Testis (tissue), 3 donors: ENCODE results near the gene C2CD3. TPM values are rescaled to one million over a fixed set of nuclear protein-coding genes. Genes with fewer than 3 reads are reported as not detected.

ENCODE experiments used
- DNase-seq: peaks from one replicate; pipeline ENCODE4 v3.0.0-alpha.2; 2019
- H3K27ac ChIP-seq, 2 donors: fragments of 200-600 bp; sonication (generic); one replicate each; pipeline ENCODE4 v1.5.1; 2019
- H3K27me3 ChIP-seq: fragments of 200-600 bp; sonication (generic); one replicate; pipeline ENCODE4 v1.5.1; 2019
- H3K36me3 ChIP-seq: fragments of 200-600 bp; sonication (generic); one replicate; pipeline ENCODE4 v1.5.1; 2017; ENCODE audit warnings: low read depth; ENCODE audit errors: missing control alignments
- H3K4me1 ChIP-seq: fragments of 200-600 bp; sonication (generic); one replicate; pipeline ENCODE4 v1.5.1; 2019
- H3K4me3 ChIP-seq, 2 donors: fragments of 200-600 bp; sonication (generic); one replicate each; pipeline ENCODE4 v1.5.1; 2017 to 2019
- H3K9me3 ChIP-seq: fragments of 200-600 bp; sonication (generic); one replicate; pipeline ENCODE4 v1.5.1; 2017
- POLR2A ChIP-seq: fragments of 450-650 bp; IDR thresholded peaks from one replicate; pipeline ENCODE4 v1.6.1; 2017; ENCODE audit warnings: antibody characterized with exemption, mild to moderate bottlenecking, moderate library complexity
- WGBS, 2 donors: methylation state at CpG; one replicate each; pipeline ENCODE4 v1.1.5; 2018; 5-methylcytosine and 5-hydroxymethylcytosine counted together
- intact Hi-C: fragments of 100-400 bp; cut with DNase I; formaldehyde crosslinking; loops from one replicate; pipeline ENCODE4 v1.15.1; 2023; ENCODE audit warnings: low total_unique reads
- polyA plus RNA-seq: library from polyadenylated mRNA; stranded (reverse); fragments of 350-450 nt; fragmentation: Illumina TruSeq; extraction: RNeasy Lipid Tissue Mini Kit (QIAGEN cat#74804); gene quantifications from one replicate; pipeline ENCODE4 v1.2.3, GENCODE V29; 2014; ENCODE audit warnings: low read depth, low replicate concordance; ENCODE audit not compliant: insufficient read depth
- total RNA-seq, 2 donors: library from RNA; depleted of rRNA; stranded (reverse); fragments of >200 nt; gene quantifications; one replicate each; pipeline ENCODE4 v1.2.3, GENCODE V29; 2016
- TF ChIP-seq, protein P1 (sequence below), 3 experiments: fragments of 450-650 bp in 2 of 3; fragments of 200-600 bp in 1 of 3; sonication (generic) in 1 of 3; IDR thresholded peaks; one replicate each; pipeline ENCODE4 v1.5.1; 2016 to 2019; ENCODE audit warnings: antibody characterized with exemption in 3 of 3, mild to moderate bottlenecking in 2 of 3, moderate library complexity in 1 of 3

C2CD3 gene
- total and polyA plus RNA-seq, 3 donors from 2014 or later: 56.1 to 89.4 (median 59.0) TPM

GRCh38 chr11:73975479-73975757, 195.4 kb downstream of the C2CD3 start:
- H3K9me3 ChIP-seq: no peaks in the 10 kb centered on the region
- no peak for TF ChIP-seq POLR2A
- TF ChIP-seq, protein P1, sequence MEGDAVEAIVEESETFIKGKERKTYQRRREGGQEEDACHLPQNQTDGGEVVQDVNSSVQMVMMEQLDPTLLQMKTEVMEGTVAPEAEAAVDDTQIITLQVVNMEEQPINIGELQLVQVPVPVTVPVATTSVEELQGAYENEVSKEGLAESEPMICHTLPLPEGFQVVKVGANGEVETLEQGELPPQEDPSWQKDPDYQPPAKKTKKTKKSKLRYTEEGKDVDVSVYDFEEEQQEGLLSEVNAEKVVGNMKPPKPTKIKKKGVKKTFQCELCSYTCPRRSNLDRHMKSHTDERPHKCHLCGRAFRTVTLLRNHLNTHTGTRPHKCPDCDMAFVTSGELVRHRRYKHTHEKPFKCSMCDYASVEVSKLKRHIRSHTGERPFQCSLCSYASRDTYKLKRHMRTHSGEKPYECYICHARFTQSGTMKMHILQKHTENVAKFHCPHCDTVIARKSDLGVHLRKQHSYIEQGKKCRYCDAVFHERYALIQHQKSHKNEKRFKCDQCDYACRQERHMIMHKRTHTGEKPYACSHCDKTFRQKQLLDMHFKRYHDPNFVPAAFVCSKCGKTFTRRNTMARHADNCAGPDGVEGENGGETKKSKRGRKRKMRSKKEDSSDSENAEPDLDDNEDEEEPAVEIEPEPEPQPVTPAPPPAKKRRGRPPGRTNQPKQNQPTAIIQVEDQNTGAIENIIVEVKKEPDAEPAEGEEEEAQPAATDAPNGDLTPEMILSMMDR (IDR thresholded peaks at IDR 0.05): no peak
- H3K4me3 ChIP-seq: no peak overlapping the region
- H3K27me3 ChIP-seq: no peaks in the 10 kb centered on the region
- intact Hi-C loops: no loop called here
- no peaks in the 10 kb centered on the region for H3K4me1 ChIP-seq
- 83 to 91% methylated on average over 2 to 6 of the region's 6 CpGs for WGBS, 2 donors
- H3K27ac ChIP-seq: no peak overlapping the region
- no peak for DNase-seq
- no peaks in the 10 kb centered on the region for H3K36me3 ChIP-seq

DNA sequence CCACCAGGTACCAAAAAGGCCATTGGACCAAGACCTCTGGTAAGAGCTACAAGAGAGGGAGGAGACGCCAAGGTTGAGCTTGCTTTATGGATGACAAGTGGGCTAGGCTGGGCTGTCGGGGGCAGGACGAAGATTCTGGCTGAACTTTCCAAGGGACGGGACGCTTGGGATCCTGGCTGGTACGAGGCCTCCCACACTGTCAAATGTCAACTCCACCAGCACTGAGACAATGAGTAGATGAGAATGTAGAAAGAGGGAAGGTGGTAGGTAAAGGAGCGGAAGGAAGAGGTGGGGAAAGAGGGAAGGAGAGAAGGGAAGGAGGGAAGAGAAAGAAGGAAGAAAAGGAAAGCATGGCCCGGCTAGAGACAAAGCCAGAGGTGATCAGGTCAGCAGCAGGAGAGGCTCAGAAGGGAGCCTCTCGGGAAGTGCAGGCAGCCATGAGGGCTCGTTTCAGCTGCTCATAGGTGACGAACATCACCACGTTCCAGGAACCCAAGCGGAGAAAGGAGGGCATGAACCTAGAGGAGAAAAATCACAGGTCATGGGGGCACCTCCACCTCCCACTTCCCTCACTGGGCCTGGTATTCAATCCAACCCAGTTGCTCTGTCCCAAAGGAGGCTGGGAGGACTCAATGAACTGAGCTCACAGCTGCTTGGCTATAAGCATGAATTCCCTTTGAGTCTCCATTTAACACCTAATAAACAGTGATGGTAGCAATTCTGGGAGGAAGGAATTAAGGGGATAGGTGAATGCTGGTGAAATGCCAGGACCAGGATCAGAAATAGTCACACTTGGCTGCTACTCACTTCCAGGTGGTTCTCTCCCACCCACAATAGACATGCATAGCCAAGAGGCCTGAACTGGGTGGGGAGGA, 196.0 kb downstream of the C2CD3 start:
- H3K27ac ChIP-seq: no peak overlapping the region
- no peaks in the 10 kb centered on the region for H3K27me3 ChIP-seq
- no peaks in the 10 kb centered on the region for H3K4me1 ChIP-seq
- no peaks in the 10 kb centered on the region for H3K36me3 ChIP-seq
- intact Hi-C loops: no loop called here
- WGBS, 2 donors: 86 to 88% methylated on average over 13 of the region's 13 CpGs
- H3K4me3 ChIP-seq: no peak overlapping the region
- no peaks in the 10 kb centered on the region for H3K9me3 ChIP-seq
- no peak for DNase-seq
- TF ChIP-seq POLR2A: no peak
- TF ChIP-seq, protein P1 (IDR thresholded peaks at IDR 0.05): no peak

DNA sequence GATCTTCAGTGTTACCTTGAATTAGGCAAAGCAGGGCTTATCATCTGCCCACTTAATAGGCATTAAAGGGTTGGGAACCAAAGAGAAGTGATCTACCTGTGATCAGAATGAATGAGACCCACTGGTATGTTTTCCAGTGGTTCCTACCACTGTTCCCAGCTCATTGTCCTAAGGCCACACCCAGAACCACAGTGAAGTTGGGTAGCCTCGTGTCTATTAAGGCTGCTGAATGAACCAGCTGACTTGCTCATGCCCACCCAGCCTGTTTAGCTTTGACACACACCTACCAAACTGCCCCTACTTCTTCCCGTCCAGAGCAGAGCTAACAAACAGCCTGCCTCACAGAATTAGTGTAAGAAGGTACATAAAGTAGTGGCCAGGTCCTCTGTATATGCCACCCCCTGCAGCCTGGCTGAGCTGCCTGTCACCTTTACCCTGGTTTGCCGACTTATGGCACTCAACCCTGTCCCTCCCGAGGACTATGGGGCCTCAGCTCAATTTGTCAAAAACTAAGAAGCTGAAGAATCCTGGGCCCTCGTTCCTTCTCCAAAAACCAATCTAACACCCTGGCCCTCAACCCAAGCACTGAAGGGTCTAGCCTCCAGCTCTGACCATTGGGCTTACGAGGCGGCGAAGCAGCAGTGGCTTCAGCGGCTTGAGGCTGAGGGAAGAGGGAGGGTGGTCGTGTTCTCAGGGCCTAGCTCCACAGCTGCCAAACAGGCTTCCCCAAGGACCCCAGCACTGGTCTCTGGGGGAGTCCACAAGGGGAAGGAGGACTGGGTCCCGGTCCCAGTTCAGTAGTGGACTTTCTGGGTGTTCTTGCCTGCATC, 198.0 kb downstream of the C2CD3 start:
- Histone ChIP-seq H3K4me3 (no peak overlapping the region), H3K9me3 (no peaks in the 10 kb centered on the region), H3K36me3 (no peaks in the 10 kb centered on the region), H3K4me1 (no peaks in the 10 kb centered on the region), H3K27me3 (no peaks in the 10 kb centered on the region), H3K27ac (no peak overlapping the region)
- intact Hi-C loops: no loop called here
- no peak for DNase-seq
- no peak for TF ChIP-seq POLR2A
- TF ChIP-seq, protein P1 (IDR thresholded peaks at IDR 0.05): no peak
- WGBS, 2 donors: 88 to 93% methylated on average over 5 to 11 of the region's 11 CpGs

DNA sequence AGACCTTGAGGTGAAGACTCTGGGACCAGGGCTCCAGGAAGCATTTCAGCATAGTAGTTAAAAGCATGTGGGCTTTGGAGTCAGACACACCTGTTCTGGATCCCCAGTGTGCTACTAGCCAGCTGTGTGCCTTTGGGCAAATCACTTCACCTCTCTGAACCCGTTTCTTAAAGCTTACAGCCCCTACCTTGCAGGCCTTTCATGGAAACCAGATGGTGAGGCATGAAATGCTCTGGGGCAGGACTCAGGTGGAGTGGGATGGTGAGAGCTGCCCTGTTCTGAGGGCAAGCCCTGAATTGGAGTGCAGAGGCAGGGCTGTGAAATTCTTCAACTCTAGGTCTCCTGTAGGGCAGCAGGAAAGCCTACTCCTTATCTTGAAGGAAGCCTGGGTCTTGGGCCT, 198.6 kb downstream of the C2CD3 start:
- intact Hi-C loops: no loop called here
- Histone ChIP-seq H3K27ac (no peak overlapping the region), H3K9me3 (no peaks in the 10 kb centered on the region), H3K27me3 (no peaks in the 10 kb centered on the region), H3K4me1 (no peaks in the 10 kb centered on the region), H3K4me3 (no peak overlapping the region), H3K36me3 (no peaks in the 10 kb centered on the region)
- no peak for DNase-seq
- TF ChIP-seq, protein P1 (IDR thresholded peaks at IDR 0.05): no peak
- TF ChIP-seq POLR2A: no peak
- WGBS, 2 donors: 91 to 92% methylated on average over 1 of the region's 1 CpG
